ENCODE measurements around the gene AQP3.

GRCh38 chr9:33446240-33446945 is 1.0 kb downstream of the AQP3 start:
- TF ChIP-seq POLR2A (IDR thresholded peaks at IDR 0.05; ENCODE audit: low read length), result no peak
- TF ChIP-seq GATA1 (IDR thresholded peaks at IDR 0.05; ENCODE audit: low read depth, low read length), result no peak

Measured in erythroblast (primary cell).